GM12801 (cell line): ENCODE results near the gene CCDC149.

Experiments used
- CTCF ChIP-seq: IDR thresholded peaks from one replicate; pipeline ENCODE4 v1.5.1; 2011; ENCODE audit warnings: control low read depth; ENCODE audit not compliant: insufficient read length; ENCODE audit errors: extremely low read depth

The CCDC149 gene

GRCh38 chr4:24880186-24880585 is 32.7 kb downstream of the CCDC149 start:
- no peak for TF ChIP-seq CTCF

- TF ChIP-seq CTCF = no peak
These were observed 34.2 kb downstream of the CCDC149 start for GRCh38 chr4:24878636-24879016.

GRCh38 chr4:24877868-24878635 is 34.8 kb downstream of the CCDC149 start:
- TF ChIP-seq CTCF = no peak

- TF ChIP-seq CTCF = no peak
These were observed 36.4 kb downstream of the CCDC149 start for GRCh38 chr4:24876431-24876830.

- no peak for TF ChIP-seq CTCF
These were observed 40.1 kb downstream of the CCDC149 start for GRCh38 chr4:24872720-24873119.

- no peak for TF ChIP-seq CTCF
These were observed 41.6 kb downstream of the CCDC149 start for GRCh38 chr4:24871210-24871609.

GRCh38 chr4:24867766-24868296 is 45.0 kb downstream of the CCDC149 start:
- TF ChIP-seq CTCF = no peak

- TF ChIP-seq CTCF = no peak
These were observed 45.6 kb downstream of the CCDC149 start for GRCh38 chr4:24867251-24867650.
